Aorta (tissue), 5 donors: ENCODE data around the gene ZNF451. TPM values are rescaled to one million over a fixed set of nuclear protein-coding genes. Genes with fewer than 3 reads are reported as not detected.

Source experiments
- ATAC-seq: fragments of 200-7000 bp; cut with Tn5 transposase; one replicate; pipeline ENCODE4 v1.9.1; 2022; ENCODE audit warnings: moderate library complexity; ENCODE audit not compliant: low FRiP score
- DNase-seq, 2 donors: peaks; one replicate each; pipeline ENCODE4 v3.0.0-alpha.2; 2020
- H3K27ac ChIP-seq, 2 donors: one replicate each; pipeline ENCODE4 v1.5.1; 2013; ENCODE audit warnings: low read length in 2 of 2, mild to moderate bottlenecking in 2 of 2, moderate library complexity in 2 of 2, control low read depth in 1 of 2, inconsistent platforms in 1 of 2, low read depth in 1 of 2
- H3K27me3 ChIP-seq, 2 donors: one replicate each; pipeline ENCODE4 v1.6.1; 2013; ENCODE audit warnings: control low read depth in 1 of 2, low read length in 1 of 2, mild to moderate bottlenecking in 1 of 2, moderate library complexity in 1 of 2; ENCODE audit not compliant: insufficient read depth in 2 of 2, control insufficient read depth in 1 of 2
- H3K36me3 ChIP-seq, 2 donors: one replicate each; pipeline ENCODE4 v1.6.1; 2013; ENCODE audit warnings: control low read depth in 1 of 2, low read length in 1 of 2, mild to moderate bottlenecking in 1 of 2; ENCODE audit not compliant: insufficient read depth in 2 of 2, control insufficient read depth in 1 of 2
- H3K4me1 ChIP-seq, 2 donors: one replicate each; pipeline ENCODE4 v1.6.1; 2013; ENCODE audit warnings: low read length in 2 of 2, control low read depth in 1 of 2, mild to moderate bottlenecking in 1 of 2, moderate library complexity in 1 of 2; ENCODE audit not compliant: insufficient read depth in 2 of 2, control insufficient read depth in 1 of 2
- H3K4me3 ChIP-seq, 2 donors: one replicate each; pipeline ENCODE4 v1.5.1; 2013; ENCODE audit warnings: low read length in 2 of 2, control low read depth in 1 of 2, mild to moderate bottlenecking in 1 of 2
- H3K9me3 ChIP-seq: one replicate; pipeline ENCODE4 v1.6.1; 2013; ENCODE audit warnings: mild to moderate bottlenecking, low read length; ENCODE audit not compliant: control insufficient read depth
- WGBS, 2 donors: extraction: QIAGEN DNeasy Blood & Tissue Kit; methylation state at CpG; one replicate each; pipeline ENCODE4 v1.1.7; 2013; 5-methylcytosine and 5-hydroxymethylcytosine counted together
- intact Hi-C, 2 donors: fragments of 100-400 bp; cut with DNase I; formaldehyde crosslinking; loops; one replicate each; pipeline versions ENCODE4 v1.14.2 to v1.15.0; 2022
- polyA plus RNA-seq, 2 donors: library from polyadenylated mRNA; stranded (reverse); fragments of 200-250 nt; gene quantifications; one replicate each; pipeline ENCODE4 v1.2.3, GENCODE V29; 2013
- total RNA-seq, 2 donors: library from RNA; stranded (reverse); fragmentation: NEBNext Ultra II Directional; extraction: Animal tissue kit (Norgen Biotek cat#: 25700); gene quantifications; one replicate each; pipeline ENCODE4 v1.2.1, GENCODE V29; 2021
- donor health status: healthy with polysubstance abuse.
- donor health status: Bipolar disorder and iron deficiency.
- donor health status: DM: no; HTN: no; CAD: no.
- donor health status: DM: no; HTN: no; CAD: no.
- donor health status: DM: yes; HTN: yes; CAD: no.

Gene ZNF451
- total and polyA plus RNA-seq, 4 donors = 6.3 to 66.2 (median 38.9) TPM

DNA sequence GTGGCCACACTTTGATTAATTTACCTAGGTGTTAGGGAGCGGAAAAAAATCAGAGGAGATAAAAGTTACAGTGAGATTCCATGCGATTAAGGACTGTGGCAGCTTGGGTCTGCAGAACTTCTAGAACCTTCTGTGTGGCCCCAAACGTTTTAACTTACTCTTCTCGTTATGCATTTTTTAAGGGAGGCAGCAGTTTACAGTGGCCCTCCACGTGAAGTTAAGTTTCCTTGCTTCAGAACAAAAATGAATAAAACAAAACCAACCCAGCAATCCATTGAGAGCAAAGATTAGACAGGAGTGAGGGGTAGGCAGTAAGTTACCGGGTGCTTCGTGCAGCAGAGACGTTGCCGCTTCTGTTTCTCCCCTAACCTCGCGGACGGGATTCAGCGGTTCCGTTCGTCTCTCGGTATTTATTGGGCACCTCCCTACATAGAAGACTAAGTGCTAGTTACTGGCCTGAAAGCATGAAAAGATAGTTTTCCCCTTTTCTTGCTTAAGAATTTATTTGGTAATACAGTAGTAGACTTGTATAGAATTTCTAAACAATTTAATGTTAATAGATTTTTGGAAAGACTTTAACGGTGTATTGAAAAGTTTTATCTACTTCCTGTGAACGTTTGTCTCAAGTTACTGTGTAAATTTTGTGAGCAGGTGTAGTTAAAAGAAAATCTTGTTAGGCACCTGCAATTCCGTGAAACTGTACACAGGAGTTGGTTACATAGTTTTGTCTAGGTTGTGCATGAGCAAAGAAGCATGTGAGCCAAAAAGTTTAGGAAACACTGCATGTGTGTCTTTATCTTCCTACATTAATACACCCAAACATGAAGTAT is 83.3 kb downstream of the ZNF451 start:
- 2 to 4% methylated on average over 19 of the region's 19 CpGs for WGBS, 2 donors
- H3K4me3 ChIP-seq = peak overlapping the region; percentile 83 to 98
- no peaks in the 10 kb centered on the region for H3K9me3 ChIP-seq
- intact Hi-C loops = loop anchor here (2.0 to 10.0 kb wide), 4 partner anchors 49 to 144 kb away; partner anchors contain the start of genes PRIM2 (in 2 of the 2) and RAB23 (in 1 of the 2)
- DNase-seq (no peak), ATAC-seq (peak; percentile 44)
- H3K4me1 ChIP-seq = peaks cover 0 to 4% of the 10 kb centered on the region in 2 donors
- no peaks in the 10 kb centered on the region for H3K36me3 ChIP-seq
- peak overlapping the region; percentile 53 to 64 for H3K27ac ChIP-seq
- no peaks in the 10 kb centered on the region for H3K27me3 ChIP-seq

DNA sequence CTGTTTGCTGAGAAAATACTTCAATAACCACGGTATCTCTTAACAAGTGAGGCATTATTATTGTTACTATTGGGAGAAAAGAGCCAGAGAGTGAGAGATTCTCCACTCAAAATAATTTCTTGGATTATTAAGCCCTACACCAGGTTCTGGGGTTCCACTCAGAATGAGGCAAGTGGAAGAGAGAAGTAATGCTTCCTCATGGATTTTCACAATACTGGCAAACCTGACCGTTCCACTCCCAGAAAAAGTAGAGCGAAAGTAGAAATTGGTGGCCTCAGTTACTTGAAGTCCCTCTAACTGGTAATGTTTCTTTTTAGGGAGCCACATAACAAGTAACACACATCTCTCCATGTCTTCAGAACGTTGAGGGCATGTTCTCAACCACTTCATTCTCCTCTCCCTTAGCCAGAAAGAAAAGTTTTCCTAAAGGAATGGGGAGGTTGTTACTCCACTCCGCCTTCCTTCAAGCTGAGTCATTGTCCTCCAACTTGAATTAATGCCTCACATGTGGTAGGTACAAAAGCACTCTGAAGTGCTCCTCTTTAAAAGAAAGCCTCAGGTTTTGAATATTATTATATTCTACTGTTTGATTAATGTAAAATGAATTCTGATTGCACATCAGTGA is 84.0 kb downstream of the ZNF451 start:
- no peaks in the 10 kb centered on the region for H3K9me3 ChIP-seq
- DNase-seq (no peak), ATAC-seq (no peak)
- H3K4me1 ChIP-seq = peaks cover 0 to 4% of the 10 kb centered on the region in 2 donors
- peak overlapping the region; percentile 8 to 51 for H3K27ac ChIP-seq
- H3K36me3 ChIP-seq = no peaks in the 10 kb centered on the region
- no peaks in the 10 kb centered on the region for H3K27me3 ChIP-seq
- WGBS, 2 donors = 10 to 17% methylated on average over 5 of the region's 5 CpGs
- intact Hi-C loops = loop anchor here (2.0 to 10.0 kb wide), 4 partner anchors 48 to 143 kb away; partner anchors contain the start of genes PRIM2 (in 2 of the 2) and RAB23 (in 1 of the 2)
- peak overlapping the region; percentile 83 to 98 for H3K4me3 ChIP-seq

- no peak overlapping the region for H3K4me3 ChIP-seq
- peaks cover 0 to 4% of the 10 kb centered on the region in 2 donors for H3K4me1 ChIP-seq
- DNase-seq = no peak
- no peaks in the 10 kb centered on the region for H3K9me3 ChIP-seq
- WGBS, 2 donors = 75 to 77% methylated on average over 3 of the region's 3 CpGs
- no peaks in the 10 kb centered on the region for H3K27me3 ChIP-seq
- ATAC-seq = no peak
- no peak overlapping the region for H3K27ac ChIP-seq
- intact Hi-C loops = loop anchor here (5.0 to 10.0 kb wide), 3 partner anchors 48 to 90 kb away; partner anchors contain the start of gene RAB23 (in 1 of the 2)
- no peaks in the 10 kb centered on the region for H3K36me3 ChIP-seq
Measured at GRCh38 chr6:57174511-57174907, 84.5 kb downstream of the ZNF451 start.

DNA sequence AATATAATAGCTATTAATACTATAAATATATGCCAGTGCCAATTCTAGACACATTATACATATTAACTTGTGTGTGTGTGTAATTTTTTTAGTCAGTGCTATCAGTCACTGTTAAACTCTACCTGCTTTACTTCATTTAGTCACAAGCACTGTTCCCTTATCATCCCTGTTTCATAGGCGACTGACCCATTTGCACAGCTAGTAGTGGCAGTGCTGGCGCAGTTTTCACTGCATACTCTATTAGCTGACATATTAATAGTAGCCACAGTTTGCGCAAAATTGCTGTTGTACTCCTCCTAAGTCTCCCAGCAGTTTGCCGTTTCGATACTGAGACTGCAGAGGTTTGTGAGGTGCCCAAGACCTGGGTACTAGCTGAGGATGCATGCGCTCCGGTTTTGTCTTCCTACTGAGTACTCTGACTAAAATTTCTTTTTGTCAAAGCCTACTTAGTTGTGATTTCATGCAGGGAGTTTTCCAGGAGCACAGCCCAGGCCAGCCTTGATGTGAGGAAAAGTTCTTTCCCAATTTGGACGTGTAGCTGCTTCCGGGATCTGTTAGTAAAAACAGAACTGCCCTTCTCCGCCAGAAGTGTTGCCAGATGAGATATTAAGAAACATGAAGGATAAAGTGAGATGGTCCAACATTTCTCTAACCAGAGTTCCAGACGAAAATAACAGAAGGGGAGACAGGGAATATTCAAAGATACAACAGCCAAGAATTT is 87.7 kb downstream of the ZNF451 start:
- 11 to 12% methylated on average over 11 of the region's 11 CpGs for WGBS, 2 donors
- Histone ChIP-seq H3K4me3 (peak overlapping the region in 1 of 2 donors; percentile 9), H3K27ac (peak overlapping the region; percentile 73 to 92), H3K36me3 (peaks cover 0 to 3% of the 10 kb centered on the region in 2 donors), H3K9me3 (no peaks in the 10 kb centered on the region), H3K4me1 (peaks cover 0 to 8% of the 10 kb centered on the region in 2 donors), H3K27me3 (no peaks in the 10 kb centered on the region)
- ATAC-seq (peak; percentile 71), DNase-seq (peak; percentile 65 to 74)
- intact Hi-C loops = loop anchor here in 1 of 2 donors (5.0 to 10.0 kb wide), 2 partner anchors 45 to 87 kb away; partner anchors contain the start of gene RAB23

DNA sequence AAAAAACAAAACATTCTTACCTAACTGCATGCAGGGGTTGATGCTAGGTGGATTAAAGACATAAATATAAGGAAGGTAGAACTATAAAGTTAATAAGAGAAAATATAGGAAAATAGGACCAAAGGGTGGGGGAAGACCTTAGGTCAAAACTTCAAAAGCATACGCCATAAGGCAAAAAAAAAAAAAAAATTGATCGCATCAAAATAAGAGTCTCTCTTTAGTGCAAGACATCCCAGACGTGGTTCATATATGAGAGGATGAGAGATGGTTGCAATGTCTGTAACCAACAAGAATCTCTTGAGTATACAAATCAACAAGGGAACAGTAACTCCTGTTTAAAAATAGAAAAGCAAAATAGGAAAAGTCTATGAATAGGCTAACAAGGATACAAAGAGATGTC is 90.6 kb downstream of the ZNF451 start:
- intact Hi-C loops = no loop called here
- 79 to 86% methylated on average over 3 of the region's 3 CpGs for WGBS, 2 donors
- no peak for DNase-seq
- Histone ChIP-seq H3K4me3 (no peak overlapping the region), H3K27me3 (no peaks in the 10 kb centered on the region), H3K4me1 (peaks cover 0 to 8% of the 10 kb centered on the region in 2 donors), H3K9me3 (no peaks in the 10 kb centered on the region), H3K36me3 (peaks cover 0 to 6% of the 10 kb centered on the region in 2 donors), H3K27ac (no peak overlapping the region)
- no peak for ATAC-seq

DNA sequence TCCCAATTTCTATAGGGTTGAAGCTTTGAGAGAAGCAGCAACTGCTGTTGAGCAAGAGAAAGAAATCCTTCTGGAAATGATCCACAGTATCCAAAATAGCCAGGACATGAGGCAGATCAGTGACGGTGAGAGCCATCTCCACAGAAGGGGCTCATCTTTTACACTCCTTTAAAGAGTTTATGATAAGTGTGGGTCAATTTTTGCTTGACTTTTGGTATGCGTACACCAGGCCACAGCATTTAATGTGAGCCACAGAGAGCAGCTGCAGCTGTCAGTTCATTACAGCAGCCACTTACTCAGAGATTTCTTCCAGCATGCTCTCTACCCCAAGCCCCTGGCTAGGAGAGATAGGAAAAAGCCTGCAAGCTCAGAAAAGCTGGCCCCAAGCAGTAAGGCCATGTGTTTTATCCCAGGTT is 92.0 kb downstream of the ZNF451 start:
- no peak for ATAC-seq
- no peak for DNase-seq
- H3K4me1 ChIP-seq = peaks cover 0 to 4% of the 10 kb centered on the region in 2 donors
- intact Hi-C loops = no loop called here
- no peak overlapping the region for H3K4me3 ChIP-seq
- WGBS, 2 donors = 73 to 75% methylated on average over 2 of the region's 2 CpGs
- peaks cover 2 to 6% of the 10 kb centered on the region in 2 donors for H3K36me3 ChIP-seq
- H3K27ac ChIP-seq = peak overlapping the region in 1 of 2 donors; percentile 40
- no peaks in the 10 kb centered on the region for H3K27me3 ChIP-seq
- H3K9me3 ChIP-seq = no peaks in the 10 kb centered on the region

DNA sequence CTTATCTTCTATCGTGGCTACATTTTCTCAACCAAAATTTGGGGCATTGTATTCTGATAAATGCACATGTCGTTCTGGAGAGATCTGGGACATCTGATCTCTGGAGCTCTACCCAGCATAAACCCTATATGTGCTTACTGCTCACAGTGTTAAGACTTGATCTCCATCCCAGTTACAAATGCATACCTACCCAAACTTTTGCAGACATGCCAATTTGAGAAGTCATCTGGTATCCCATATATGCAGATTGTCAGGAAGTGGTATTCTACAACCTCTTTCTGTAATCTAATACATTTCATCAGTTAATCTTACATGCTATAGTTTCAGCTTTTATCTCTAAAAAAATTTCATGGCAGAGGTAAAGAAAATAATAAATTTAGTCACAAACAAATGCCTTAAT is 93.3 kb downstream of the ZNF451 start:
- WGBS, 2 donors = 92 to 93% methylated on average over 2 of the region's 2 CpGs
- Histone ChIP-seq H3K27me3 (no peaks in the 10 kb centered on the region), H3K4me3 (no peak overlapping the region), H3K9me3 (no peaks in the 10 kb centered on the region), H3K4me1 (peaks cover 0 to 4% of the 10 kb centered on the region in 2 donors), H3K27ac (no peak overlapping the region), H3K36me3 (peaks cover 2 to 6% of the 10 kb centered on the region in 2 donors)
- no peak for ATAC-seq
- no peak for DNase-seq
- intact Hi-C loops = no loop called here

GRCh38 chr6:57190140-57190539 is 100.2 kb downstream of the ZNF451 start:
- H3K4me3 ChIP-seq = no peak overlapping the region
- intact Hi-C loops = loop anchor here (1.0 to 5.0 kb wide), 2 partner anchors 126 to 127 kb away; partner anchors contain the start of gene PRIM2 (in 1 of the 2)
- no peaks in the 10 kb centered on the region for H3K9me3 ChIP-seq
- H3K36me3 ChIP-seq = peaks cover 0 to 7% of the 10 kb centered on the region in 2 donors
- 41 to 45% methylated on average over 2 of the region's 2 CpGs for WGBS, 2 donors
- ATAC-seq = peak; percentile 66
- H3K27me3 ChIP-seq = no peaks in the 10 kb centered on the region
- no peak for DNase-seq
- no peaks in the 10 kb centered on the region for H3K4me1 ChIP-seq
- H3K27ac ChIP-seq = no peak overlapping the region
